Ovary (tissue), 9 donors: ENCODE data around the gene PHLDB3. TPM values are rescaled to one million over a fixed set of nuclear protein-coding genes. Genes with fewer than 3 reads are reported as not detected.
"Not testable (repeated sequence)": the region's sequence is repeated elsewhere in the genome, so short reads cannot be mapped to it uniquely, and the experiment has no call there.

Experiments used
- DNase-seq, 5 donors: peaks; one replicate each; pipeline ENCODE4 v3.0.0-alpha.2; 2019 to 2020
- H3K27ac ChIP-seq, 2 donors: fragments of 200-600 bp; one replicate each; pipeline versions ENCODE4 v1.5.1 to v1.8.0; 2019 to 2022
- H3K27me3 ChIP-seq: fragments of 200-600 bp; one replicate; pipeline ENCODE4 v1.8.0; 2022
- H3K36me3 ChIP-seq: fragments of 200-600 bp; sonication (generic); one replicate; pipeline ENCODE4 v1.5.1; 2019
- H3K4me1 ChIP-seq: one replicate; pipeline ENCODE4 v1.8.1; 2013; ENCODE audit warnings: mild to moderate bottlenecking, moderate library complexity; ENCODE audit not compliant: insufficient read depth
- H3K4me3 ChIP-seq: fragments of 200-600 bp; sonication (generic); one replicate; pipeline ENCODE4 v1.5.1; 2017
- H3K9me3 ChIP-seq, 2 donors: fragments of 200-600 bp in 1 of 2; sonication (generic) in 1 of 2; one replicate each; pipeline versions ENCODE4 v1.5.1 to v1.8.1; 2013 to 2019; ENCODE audit warnings: mild to moderate bottlenecking in 1 of 2, moderate library complexity in 1 of 2
- CTCF ChIP-seq, 3 donors: fragments of 450-650 bp in 2 of 3; fragments of 200-600 bp in 1 of 3; IDR thresholded peaks; one replicate each; pipeline versions ENCODE4 v1.5.1 to v1.8.0; 2016 to 2022; ENCODE audit warnings: antibody characterized with exemption in 3 of 3, mild to moderate bottlenecking in 1 of 3
- EP300 ChIP-seq: sonication (generic); formaldehyde crosslinking; IDR thresholded peaks from one replicate; pipeline ENCODE4 v1.6.1; 2017; ENCODE audit warnings: antibody characterized with exemption
- POLR2A ChIP-seq: fragments of 450-650 bp; IDR thresholded peaks from one replicate; pipeline ENCODE4 v1.6.1; 2017; ENCODE audit warnings: antibody characterized with exemption, mild to moderate bottlenecking, moderate library complexity
- WGBS, 3 donors: extraction: QIAGEN DNeasy Blood & Tissue Kit in 1 of 3; methylation state at CpG; one replicate each; pipeline versions ENCODE4 v1.1.5 to v1.1.7; 2013 to 2017; 5-methylcytosine and 5-hydroxymethylcytosine counted together
- intact Hi-C, 4 donors: fragments of 100-400 bp; cut with DNase I; formaldehyde crosslinking; loops; one replicate each; pipeline versions ENCODE4 v1.11.0 to v1.15.1; 2022 to 2023
- polyA plus RNA-seq, 2 donors: library from polyadenylated mRNA; stranded (reverse); fragments of 200-250 nt in 1 of 2; fragments of 350-450 nt in 1 of 2; fragmentation: Illumina TruSeq in 1 of 2; extraction: RNeasy Lipid Tissue Mini Kit (QIAGEN cat#74804) in 1 of 2; gene quantifications; one replicate each; pipeline ENCODE4 v1.2.3, GENCODE V29; 2013 to 2014
- total RNA-seq, 7 donors: library from RNA; depleted of rRNA in 2 of 7; stranded (reverse); fragments of >200 nt in 2 of 7; fragmentation: NEBNext Ultra II Directional in 3 of 7; extraction: Animal tissue kit (Norgen Biotek cat#: 25700) in 3 of 7; gene quantifications; one replicate each; pipeline versions ENCODE4 v1.1.0 to v1.2.4, GENCODE V29; 2016 to 2023
- donor health status: DM: no; HTN: no; CAD: no; lungs with moderate emphysema.
- donor health status: DM: no; HTN: no; CAD: no.
- donor health status: Bipolar disorder and iron deficiency.
- donor health status: DM: yes; HTN: yes; CAD: no.
- donor health status: DM: no; HTN: no; CAD: no.
- donor health status: DM: yes; HTN: yes; CAD: no.

The PHLDB3 gene
- total and polyA plus RNA-seq, 9 donors, result 1.4 to 29.7 (median 20.6) TPM

DNA sequence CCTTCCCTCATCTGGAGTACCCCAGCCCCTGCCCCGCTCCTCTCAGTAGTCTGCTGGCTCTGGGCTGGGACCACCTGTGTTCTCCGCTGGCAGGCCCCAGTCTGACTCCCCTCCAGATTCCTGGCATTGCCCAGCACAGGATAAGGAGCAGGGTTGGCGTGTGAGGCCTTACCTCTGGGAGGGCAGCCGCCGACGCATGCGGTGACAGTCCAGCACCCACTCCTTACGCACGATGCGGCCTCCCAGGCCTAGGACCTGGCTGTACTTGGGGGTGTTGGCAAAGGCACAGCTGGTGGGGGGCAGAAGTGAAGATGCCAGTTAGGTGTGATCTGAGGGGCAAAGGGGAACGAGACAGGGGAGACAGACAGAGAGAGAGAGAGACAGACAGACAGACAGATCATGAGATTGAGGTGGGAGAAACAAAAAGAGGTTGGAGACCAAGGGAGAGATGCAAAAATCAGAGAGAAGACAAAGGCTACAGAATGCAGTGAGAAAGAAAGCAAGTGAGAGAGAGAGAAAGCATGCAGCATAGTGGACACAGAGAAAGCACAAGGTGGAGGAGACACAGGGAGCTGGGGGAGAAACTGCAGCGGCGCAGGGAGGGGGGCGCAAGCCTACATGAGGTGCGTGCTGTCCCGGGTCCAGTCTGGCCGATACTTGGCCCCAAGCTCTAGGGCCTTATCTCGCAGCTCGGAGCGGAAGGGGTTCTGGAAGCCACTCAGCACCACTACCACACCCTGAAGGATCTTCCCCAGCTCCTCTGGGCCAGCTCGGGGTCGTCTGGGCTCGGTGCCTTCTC lies 47.1 kb upstream of the PHLDB3 start:
- intact Hi-C loops, result loop anchor here in 1 of 4 donors (10.0 kb wide), 1 partner anchor 103 kb away; no protein-coding TSS in a partner anchor
- no peak overlapping the region for H3K27ac ChIP-seq
- H3K27me3 ChIP-seq, result no peaks in the 10 kb centered on the region
- no peaks in the 10 kb centered on the region for H3K9me3 ChIP-seq
- H3K36me3 ChIP-seq, result no peaks in the 10 kb centered on the region
- no peak for DNase-seq
- TF ChIP-seq POLR2A (no peak), EP300 (no peak), CTCF (IDR thresholded peaks at IDR 0.05) (no peak)
- H3K4me1 ChIP-seq, result no peaks in the 10 kb centered on the region
- no peak overlapping the region for H3K4me3 ChIP-seq
- 88 to 89% (median 89%) methylated on average over 23 of the region's 23 CpGs for WGBS, 3 donors

- Histone ChIP-seq H3K4me1 (no peaks in the 10 kb centered on the region), H3K4me3 (no peak overlapping the region), H3K36me3 (no peaks in the 10 kb centered on the region), H3K27ac (no peak overlapping the region), H3K9me3 (no peaks in the 10 kb centered on the region), H3K27me3 (no peaks in the 10 kb centered on the region)
- DNase-seq, result no peak
- intact Hi-C loops, result no loop called here
- WGBS, 3 donors, result 79 to 87% (median 82%) methylated on average over 2 of the region's 2 CpGs
- TF ChIP-seq POLR2A (no peak), CTCF (IDR thresholded peaks at IDR 0.05) (no peak), EP300 (no peak)
Observed at GRCh38 chr19:43548706-43549105, 44.2 kb upstream of the PHLDB3 start.

DNA sequence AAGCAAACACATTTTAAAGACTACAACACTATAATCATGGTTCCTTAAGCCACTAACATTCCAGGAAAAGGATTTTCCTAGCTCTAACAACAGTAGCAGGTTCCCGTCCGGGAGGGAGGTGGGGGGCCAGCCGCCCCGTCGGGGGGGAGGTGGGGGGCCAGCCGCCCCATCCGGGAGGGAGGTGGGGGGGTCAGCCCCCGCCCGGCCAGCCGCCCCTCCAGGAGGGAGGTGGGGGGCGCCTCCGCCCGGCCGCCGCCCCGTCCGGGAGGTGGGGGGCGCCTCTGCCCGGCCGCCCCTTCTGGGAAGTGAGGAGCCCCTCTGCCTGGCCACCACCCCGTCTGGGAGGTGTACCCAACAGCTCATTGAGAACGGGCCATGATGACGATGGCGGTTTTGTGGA lies 43.4 kb upstream of the PHLDB3 start:
- H3K27me3 ChIP-seq, intact Hi-C loops, H3K36me3 ChIP-seq, H3K9me3 ChIP-seq, DNase-seq, H3K4me3 ChIP-seq, H3K27ac ChIP-seq, H3K4me1 ChIP-seq: not testable (repeated sequence)
- WGBS, 3 donors, result 76 to 89% (median 86%) methylated on average over 9 to 20 of the region's 24 CpGs

- no peak for DNase-seq
- Histone ChIP-seq H3K4me1 (no peaks in the 10 kb centered on the region), H3K27me3 (no peaks in the 10 kb centered on the region), H3K36me3 (no peaks in the 10 kb centered on the region), H3K4me3 (no peak overlapping the region), H3K27ac (no peak overlapping the region), H3K9me3 (no peaks in the 10 kb centered on the region)
- intact Hi-C loops, result no loop called here
- TF ChIP-seq POLR2A (no peak), EP300 (no peak), CTCF (IDR thresholded peaks at IDR 0.05) (no peak)
- WGBS, 3 donors, result 97 to 99% (median 98%) methylated on average over 3 of the region's 3 CpGs
Observed at GRCh38 chr19:43546581-43546980, 42.0 kb upstream of the PHLDB3 start.

DNA sequence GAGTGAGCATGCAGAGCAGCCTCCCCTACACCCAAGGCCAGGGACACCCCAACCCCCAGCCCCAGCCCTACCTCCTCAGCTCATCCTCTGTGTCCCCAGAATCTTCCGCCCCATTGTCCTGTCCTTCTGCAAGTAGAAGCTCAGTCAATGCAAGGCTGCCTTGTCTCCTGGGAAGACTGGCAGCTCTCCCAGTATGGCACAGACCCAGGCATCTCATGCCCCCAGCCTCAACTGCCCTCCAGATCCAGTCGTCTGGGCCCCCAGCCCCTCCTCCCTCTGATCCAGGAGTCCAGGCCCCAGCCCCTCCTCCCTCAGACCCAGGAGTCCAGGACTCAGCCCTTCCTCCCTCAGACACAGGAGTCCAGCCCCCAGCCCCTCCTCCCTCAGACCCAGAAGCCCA lies 41.4 kb upstream of the PHLDB3 start:
- DNase-seq, result no peak
- H3K36me3 ChIP-seq, result no peaks in the 10 kb centered on the region
- H3K27ac ChIP-seq, result no peak overlapping the region
- WGBS, 3 donors, result 64 to 71% (median 69%) methylated on average over 2 of the region's 2 CpGs
- H3K9me3 ChIP-seq, result no peaks in the 10 kb centered on the region
- H3K4me3 ChIP-seq, result no peak overlapping the region
- H3K27me3 ChIP-seq, result no peaks in the 10 kb centered on the region
- TF ChIP-seq POLR2A (no peak), CTCF (IDR thresholded peaks at IDR 0.05) (no peak), EP300 (no peak)
- intact Hi-C loops, result no loop called here
- no peaks in the 10 kb centered on the region for H3K4me1 ChIP-seq
